Umbilical cord (tissue), 2 donors: ENCODE results near the gene GIN1. TPM values are rescaled to one million over a fixed set of nuclear protein-coding genes. Genes with fewer than 3 reads are reported as not detected.
A peak's percentile ranks its signal among the peaks of the same experiment; 100 is the strongest.
"Not testable (repeated sequence)": the region's sequence is repeated elsewhere in the genome, so short reads cannot be mapped to it uniquely, and the experiment has no call there.

ENCODE experiments used
- DNase-seq: peaks from one replicate; pipeline ENCODE4 v3.0.0-alpha.2; 2015; ENCODE audit warnings: low spot score
- total RNA-seq: library from RNA; depleted of rRNA; stranded (reverse); fragments of >200 nt; gene quantifications from one replicate; pipeline ENCODE4 v1.2.3, GENCODE V29; 2014; ENCODE audit warnings: low replicate concordance; ENCODE audit not compliant: insufficient read depth

The GIN1 gene
- total RNA-seq, 1 donor from 2014 or later: 11.3 TPM

GRCh38 chr5:103110403-103110802, 9.5 kb downstream of the GIN1 start:
- no peak for DNase-seq

GRCh38 chr5:103109277-103109676, 10.7 kb downstream of the GIN1 start:
- DNase-seq: no peak

GRCh38 chr5:103108086-103108485, 11.9 kb downstream of the GIN1 start:
- DNase-seq: no peak

GRCh38 chr5:103102234-103102633, 17.7 kb downstream of the GIN1 start:
- DNase-seq: no peak

- DNase-seq: no peak
Observed at GRCh38 chr5:103101079-103101750, 18.7 kb downstream of the GIN1 start.

- DNase-seq: no peak
Observed at GRCh38 chr5:103098993-103099392, 20.9 kb downstream of the GIN1 start.

GRCh38 chr5:103094737-103095136, 25.2 kb downstream of the GIN1 start:
- no peak for DNase-seq

GRCh38 chr5:103093727-103094126, 26.2 kb downstream of the GIN1 start:
- DNase-seq: no peak

GRCh38 chr5:103092676-103093075, 27.3 kb downstream of the GIN1 start:
- no peak for DNase-seq

- no peak for DNase-seq
Observed at GRCh38 chr5:103090791-103091190, 29.1 kb downstream of the GIN1 start.

GRCh38 chr5:103089272-103089671, 30.7 kb downstream of the GIN1 start:
- DNase-seq: no peak

- DNase-seq: no peak
Observed at GRCh38 chr5:103086547-103086946, 33.4 kb downstream of the GIN1 start.

GRCh38 chr5:103079796-103080195, 40.1 kb downstream of the GIN1 start:
- no peak for DNase-seq

GRCh38 chr5:103075442-103075841, 44.5 kb downstream of the GIN1 start:
- DNase-seq: no peak

GRCh38 chr5:103073500-103073899, 46.4 kb downstream of the GIN1 start:
- not testable (repeated sequence) for DNase-seq

GRCh38 chr5:103066326-103066725, 53.6 kb downstream of the GIN1 start:
- no peak for DNase-seq

GRCh38 chr5:103060424-103060954, 59.4 kb downstream of the GIN1 start:
- DNase-seq: peak; percentile 40

- no peak for DNase-seq
Observed at GRCh38 chr5:103059525-103059924, 60.4 kb downstream of the GIN1 start.

GRCh38 chr5:103057208-103058130, 62.5 kb downstream of the GIN1 start:
- no peak for DNase-seq

GRCh38 chr5:103046706-103047105, 73.2 kb downstream of the GIN1 start:
- DNase-seq: not testable (repeated sequence)

GRCh38 chr5:103041071-103041676, 78.8 kb downstream of the GIN1 start:
- peak; percentile 45 for DNase-seq
